Gastroesophageal sphincter (tissue), 4 donors: ENCODE results near the gene CDKN2B. TPM values are rescaled to one million over a fixed set of nuclear protein-coding genes. Genes with fewer than 3 reads are reported as not detected.

Experiments used
- ATAC-seq: fragments of 150-250 bp; one replicate; pipeline ENCODE4 v1.9.1; 2016; ENCODE audit warnings: mild to moderate bottlenecking, moderate library complexity
- H3K27ac ChIP-seq, 4 donors: fragments of 200-600 bp; sonication (generic) in 3 of 4; 1 replicate in 3 of 4; 2 replicates in 1 of 4; pipeline ENCODE4 v1.5.1; 2016 to 2019
- H3K27me3 ChIP-seq: fragments of 200-600 bp; sonication (generic); one replicate; pipeline ENCODE4 v1.5.1; 2019
- H3K36me3 ChIP-seq, 2 donors: fragments of 200-600 bp; sonication (generic); one replicate each; pipeline ENCODE4 v1.5.1; 2019; ENCODE audit warnings: control low read depth in 1 of 2
- H3K4me1 ChIP-seq, 3 donors: fragments of 200-600 bp; sonication (generic); 1 replicate in 2 of 3; 2 replicates in 1 of 3; pipeline ENCODE4 v1.5.1; 2016 to 2019; ENCODE audit warnings: control low read depth in 2 of 3
- H3K4me3 ChIP-seq, 2 donors: fragments of 200-600 bp; sonication (generic); one replicate each; pipeline ENCODE4 v1.5.1; 2019; ENCODE audit warnings: mild to moderate bottlenecking in 1 of 2, moderate library complexity in 1 of 2
- H3K9me3 ChIP-seq, 3 donors: fragments of 200-600 bp; sonication (generic); one replicate each; pipeline ENCODE4 v1.5.1; 2017 to 2019; ENCODE audit warnings: control low read depth in 2 of 3
- EP300 ChIP-seq: sonication (generic); formaldehyde crosslinking; IDR thresholded peaks from one replicate; pipeline ENCODE4 v1.6.1; 2017; ENCODE audit warnings: antibody characterized with exemption, mild to moderate bottlenecking
- POLR2A ChIP-seq, 2 donors: fragments of 450-650 bp; IDR thresholded peaks; one replicate each; pipeline ENCODE4 v1.6.1; 2017; ENCODE audit warnings: antibody characterized with exemption in 2 of 2, mild to moderate bottlenecking in 2 of 2, moderate library complexity in 1 of 2
- POLR2AphosphoS5 ChIP-seq: sonication (generic); formaldehyde crosslinking; IDR thresholded peaks from one replicate; pipeline ENCODE4 v1.6.1; 2017; ENCODE audit warnings: antibody characterized with exemption
- WGBS, 2 donors: methylation state at CpG; one replicate each; pipeline ENCODE4 v1.1.5; 2018; ENCODE audit warnings: low coverage in 1 of 2; 5-methylcytosine and 5-hydroxymethylcytosine counted together
- total RNA-seq, 4 donors: library from RNA; depleted of rRNA; stranded (reverse); fragments of >200 nt; gene quantifications; one replicate each; pipeline ENCODE4 v1.1.0, GENCODE V29; 2016
- TF ChIP-seq, protein P1 (sequence below), 4 experiments: fragments of 200-600 bp in 2 of 4; fragments of 450-650 bp in 2 of 4; sonication (generic) in 1 of 4; IDR thresholded peaks; one replicate each; pipeline ENCODE4 v1.5.1; 2017 to 2019; ENCODE audit warnings: antibody characterized with exemption in 4 of 4, mild to moderate bottlenecking in 2 of 4, moderate library complexity in 2 of 4

CDKN2B gene
- total RNA-seq, 4 donors from 2014 or later: 6.2 to 21.6 (median 9.3) TPM

DNA sequence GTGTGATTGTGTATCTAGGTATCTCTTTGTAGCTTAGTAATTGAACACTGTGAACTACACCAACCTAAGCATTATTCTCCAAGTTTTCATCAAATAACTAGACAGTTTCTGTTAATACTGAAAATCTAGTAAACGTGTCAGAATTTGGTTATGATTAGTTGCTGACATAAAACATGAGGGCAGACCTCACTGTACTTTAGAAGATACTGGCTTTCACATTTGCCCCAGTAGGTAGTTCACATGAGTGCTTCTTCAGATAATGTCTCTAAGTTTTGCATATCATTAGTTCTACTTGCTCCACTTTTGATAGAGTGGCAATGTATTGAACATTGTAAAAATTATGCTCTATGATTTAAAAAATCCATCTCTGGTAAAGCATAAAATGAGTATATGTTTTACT is 7.1 kb downstream of the CDKN2B start:
- ATAC-seq: no peak
- H3K27ac ChIP-seq: no peak overlapping the region
- no peak overlapping the region for H3K4me3 ChIP-seq
- TF ChIP-seq POLR2AphosphoS5 (no peak), EP300 (no peak), POLR2A (IDR thresholded peaks at IDR 0.05) (no peak)
- TF ChIP-seq, protein P1, sequence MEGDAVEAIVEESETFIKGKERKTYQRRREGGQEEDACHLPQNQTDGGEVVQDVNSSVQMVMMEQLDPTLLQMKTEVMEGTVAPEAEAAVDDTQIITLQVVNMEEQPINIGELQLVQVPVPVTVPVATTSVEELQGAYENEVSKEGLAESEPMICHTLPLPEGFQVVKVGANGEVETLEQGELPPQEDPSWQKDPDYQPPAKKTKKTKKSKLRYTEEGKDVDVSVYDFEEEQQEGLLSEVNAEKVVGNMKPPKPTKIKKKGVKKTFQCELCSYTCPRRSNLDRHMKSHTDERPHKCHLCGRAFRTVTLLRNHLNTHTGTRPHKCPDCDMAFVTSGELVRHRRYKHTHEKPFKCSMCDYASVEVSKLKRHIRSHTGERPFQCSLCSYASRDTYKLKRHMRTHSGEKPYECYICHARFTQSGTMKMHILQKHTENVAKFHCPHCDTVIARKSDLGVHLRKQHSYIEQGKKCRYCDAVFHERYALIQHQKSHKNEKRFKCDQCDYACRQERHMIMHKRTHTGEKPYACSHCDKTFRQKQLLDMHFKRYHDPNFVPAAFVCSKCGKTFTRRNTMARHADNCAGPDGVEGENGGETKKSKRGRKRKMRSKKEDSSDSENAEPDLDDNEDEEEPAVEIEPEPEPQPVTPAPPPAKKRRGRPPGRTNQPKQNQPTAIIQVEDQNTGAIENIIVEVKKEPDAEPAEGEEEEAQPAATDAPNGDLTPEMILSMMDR (IDR thresholded peaks at IDR 0.05): no peak
- no peaks in the 10 kb centered on the region for H3K9me3 ChIP-seq
- peaks cover 0 to 4% (median 0%) of the 10 kb centered on the region in 3 donors for H3K4me1 ChIP-seq
- peaks cover 0 to 10% of the 10 kb centered on the region in 2 donors for H3K36me3 ChIP-seq
- peaks cover 46% of the 10 kb centered on the region for H3K27me3 ChIP-seq
- 72 to 83% methylated on average over 1 of the region's 1 CpG for WGBS, 2 donors

DNA sequence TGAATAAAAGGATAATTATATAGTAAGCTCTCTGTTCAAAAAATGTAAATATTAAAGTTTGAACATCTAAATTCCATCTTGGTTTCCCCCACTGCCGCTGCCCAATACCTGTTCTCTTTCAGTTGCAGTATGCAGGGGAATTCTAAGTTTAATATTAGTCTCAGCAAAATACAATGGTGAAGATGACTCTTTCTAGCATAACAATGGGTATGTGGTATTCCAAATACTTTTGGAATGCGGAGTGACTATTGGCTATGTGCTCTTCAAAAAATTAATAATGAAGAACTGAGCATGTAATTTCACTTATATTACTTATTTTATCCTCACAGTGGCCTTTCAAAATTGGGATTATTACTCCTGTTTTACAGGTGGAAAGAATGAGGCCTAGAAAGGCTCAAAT is 11.1 kb downstream of the CDKN2B start:
- Histone ChIP-seq H3K4me1 (peaks cover 0 to 20% (median 0%) of the 10 kb centered on the region in 3 donors), H3K27ac (no peak overlapping the region), H3K9me3 (no peaks in the 10 kb centered on the region), H3K36me3 (no peaks in the 10 kb centered on the region), H3K27me3 (peaks cover 15% of the 10 kb centered on the region), H3K4me3 (no peak overlapping the region)
- WGBS, 2 donors: 75 to 88% methylated on average over 2 of the region's 2 CpGs
- no peak for ATAC-seq
- TF ChIP-seq EP300 (no peak), POLR2AphosphoS5 (no peak), POLR2A (IDR thresholded peaks at IDR 0.05) (no peak)
- TF ChIP-seq, protein P1 (IDR thresholded peaks at IDR 0.05): no peak

DNA sequence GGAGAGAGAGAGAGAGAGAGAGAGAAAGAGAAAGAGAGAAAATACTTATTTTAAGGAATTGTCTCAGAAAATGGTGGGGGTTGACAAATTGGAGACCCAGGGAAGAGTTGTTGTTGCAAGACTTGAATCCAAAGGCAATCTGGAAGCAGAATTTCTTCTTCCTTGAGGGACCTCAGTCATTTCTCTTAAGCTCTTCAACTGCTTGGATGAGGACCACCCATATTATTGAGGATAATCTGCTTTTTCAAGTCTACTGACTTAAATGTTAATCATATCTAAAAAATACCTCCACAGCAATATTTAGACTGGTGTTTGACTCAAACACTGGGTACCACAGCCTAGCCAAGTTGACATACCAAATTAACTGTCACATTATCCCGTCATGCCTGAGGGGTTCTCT is 11.6 kb downstream of the CDKN2B start:
- Histone ChIP-seq H3K4me1 (peaks cover 0 to 20% (median 0%) of the 10 kb centered on the region in 3 donors), H3K27ac (no peak overlapping the region), H3K4me3 (no peak overlapping the region), H3K27me3 (peaks cover 17% of the 10 kb centered on the region), H3K9me3 (no peaks in the 10 kb centered on the region), H3K36me3 (no peaks in the 10 kb centered on the region)
- no peak for TF ChIP-seq POLR2A (IDR thresholded peaks at IDR 0.05)
- TF ChIP-seq, protein P1 (IDR thresholded peaks at IDR 0.05): no peak
- WGBS, 2 donors: 93% methylated on average over 1 of the region's 1 CpG; no CpG with 5 or more reads in 1 of the 2 donors
- ATAC-seq: no peak

DNA sequence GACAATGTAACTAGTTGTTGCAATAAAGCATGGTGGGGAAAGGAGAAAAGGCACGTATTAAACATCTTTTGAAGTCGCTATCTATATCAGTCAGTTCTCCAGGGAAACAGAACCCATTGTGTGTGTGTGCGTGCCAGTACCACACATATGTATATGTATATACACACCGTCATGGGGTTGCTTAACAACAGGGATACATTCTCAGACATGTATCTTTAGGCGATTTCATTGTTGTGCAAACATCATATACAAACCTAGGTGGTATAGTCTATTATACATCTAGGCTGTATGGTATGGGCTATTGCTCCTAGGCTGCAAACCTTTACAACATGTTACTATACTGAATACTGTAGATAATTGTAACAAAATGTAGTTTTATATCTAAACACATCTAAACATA is 12.2 kb downstream of the CDKN2B start:
- no peaks in the 10 kb centered on the region for H3K36me3 ChIP-seq
- no peak for TF ChIP-seq POLR2A (IDR thresholded peaks at IDR 0.05)
- TF ChIP-seq, protein P1 (IDR thresholded peaks at IDR 0.05): no peak
- TF ChIP-seq EP300: no peak
- no peak for TF ChIP-seq POLR2AphosphoS5
- no peak overlapping the region for H3K27ac ChIP-seq
- H3K4me3 ChIP-seq: no peak overlapping the region
- peaks cover 18% of the 10 kb centered on the region for H3K27me3 ChIP-seq
- H3K9me3 ChIP-seq: no peaks in the 10 kb centered on the region
- peaks cover 0 to 20% (median 0%) of the 10 kb centered on the region in 3 donors for H3K4me1 ChIP-seq
- no peak for ATAC-seq
- WGBS, 2 donors: 89 to 91% methylated on average over 5 of the region's 5 CpGs

DNA sequence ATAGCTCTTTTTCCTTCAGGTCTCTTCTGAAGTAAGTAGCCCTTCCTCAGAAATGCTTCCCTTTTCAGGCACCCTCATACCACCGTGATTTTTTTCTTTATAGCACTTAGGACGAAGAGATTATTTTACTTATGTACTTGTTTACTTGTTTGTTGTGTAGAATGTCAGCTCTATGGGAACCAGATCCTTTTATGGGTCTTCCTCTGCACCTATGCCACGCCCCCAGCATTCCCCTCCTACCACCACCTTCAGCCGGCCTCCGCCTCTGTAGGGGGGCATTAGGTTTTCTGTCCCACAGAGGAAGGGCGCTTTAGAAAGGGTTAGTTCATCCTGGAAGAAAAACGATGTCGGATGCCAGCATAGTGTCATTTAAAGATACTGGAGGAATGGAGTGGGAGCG is 12.7 kb downstream of the CDKN2B start:
- Histone ChIP-seq H3K27me3 (peaks cover 22% of the 10 kb centered on the region), H3K36me3 (no peaks in the 10 kb centered on the region), H3K4me3 (no peak overlapping the region), H3K9me3 (no peaks in the 10 kb centered on the region), H3K27ac (no peak overlapping the region), H3K4me1 (peaks cover 0 to 20% (median 0%) of the 10 kb centered on the region in 3 donors)
- TF ChIP-seq POLR2A (IDR thresholded peaks at IDR 0.05) (no peak), EP300 (no peak), POLR2AphosphoS5 (no peak)
- TF ChIP-seq, protein P1 (IDR thresholded peaks at IDR 0.05): no peak
- 70 to 71% methylated on average over 2 to 6 of the region's 9 CpGs for WGBS, 2 donors
- ATAC-seq: no peak
